Sigmoid colon (tissue), 7 donors: ENCODE data around the gene JAG2. TPM values are rescaled to one million over a fixed set of nuclear protein-coding genes. Genes with fewer than 3 reads are reported as not detected.

Experiments
- DNase-seq: peaks from one replicate; pipeline ENCODE4 v3.0.0-alpha.2; 2019
- H3K27ac ChIP-seq, 4 donors: fragments of 200-600 bp; sonication (generic); one replicate each; pipeline ENCODE4 v1.5.1; 2016 to 2019; ENCODE audit warnings: mild to moderate bottlenecking in 1 of 4
- H3K27me3 ChIP-seq, 3 donors: fragments of 200-600 bp; sonication (generic); one replicate each; pipeline ENCODE4 v1.5.1; 2019; ENCODE audit warnings: mild to moderate bottlenecking in 1 of 3
- H3K36me3 ChIP-seq, 4 donors: fragments of 200-600 bp; sonication (generic); one replicate each; pipeline ENCODE4 v1.5.1; 2016 to 2019
- H3K4me1 ChIP-seq, 4 donors: fragments of 200-600 bp; sonication (generic); one replicate each; pipeline ENCODE4 v1.5.1; 2017 to 2019
- H3K4me3 ChIP-seq, 4 donors: fragments of 200-600 bp; sonication (generic); one replicate each; pipeline ENCODE4 v1.5.1; 2017 to 2019; ENCODE audit warnings: mild to moderate bottlenecking in 2 of 4, moderate library complexity in 1 of 4
- H3K9me3 ChIP-seq, 4 donors: fragments of 200-600 bp in 3 of 4; sonication (generic) in 3 of 4; one replicate each; pipeline versions ENCODE4 v1.5.1 to v1.6.1; 2013 to 2019
- EP300 ChIP-seq, 4 donors: sonication (generic); formaldehyde crosslinking; IDR thresholded peaks; one replicate each; pipeline ENCODE4 v1.6.1; 2017; ENCODE audit warnings: antibody characterized with exemption in 4 of 4
- POLR2A ChIP-seq, 2 donors: fragments of 450-650 bp; IDR thresholded peaks; one replicate each; pipeline ENCODE4 v1.6.1; 2016; ENCODE audit warnings: antibody characterized with exemption in 2 of 2, mild to moderate bottlenecking in 2 of 2, moderate library complexity in 2 of 2
- POLR2AphosphoS5 ChIP-seq, 4 donors: sonication (generic); formaldehyde crosslinking; IDR thresholded peaks; one replicate each; pipeline ENCODE4 v1.6.1; 2017; ENCODE audit warnings: antibody characterized with exemption in 4 of 4
- WGBS, 2 donors: extraction: QIAGEN DNeasy Blood & Tissue Kit; methylation state at CpG; one replicate each; pipeline ENCODE4 v1.1.7; 2013; 5-methylcytosine and 5-hydroxymethylcytosine counted together
- intact Hi-C: fragments of 100-400 bp; cut with DNase I; formaldehyde crosslinking; loops from one replicate; pipeline ENCODE4 v1.15.1; 2023
- polyA plus RNA-seq, 3 donors: library from polyadenylated mRNA; stranded (reverse); fragments of 200-250 nt; gene quantifications; one replicate each; pipeline ENCODE4 v1.2.3, GENCODE V29; 2013
- total RNA-seq, 4 donors: library from RNA; depleted of rRNA; stranded (reverse); fragments of >200 nt; gene quantifications; one replicate each; pipeline ENCODE4 v1.1.0, GENCODE V29; 2016
- TF ChIP-seq, protein P1 (sequence below), 4 experiments: fragments of 450-650 bp in 3 of 4; fragments of 200-600 bp in 1 of 4; IDR thresholded peaks; one replicate each; pipeline ENCODE4 v1.5.1; 2016 to 2019; ENCODE audit warnings: antibody characterized with exemption in 4 of 4, mild to moderate bottlenecking in 3 of 4, moderate library complexity in 2 of 4
- donor health status: healthy with polysubstance abuse.
- donor health status: Bipolar disorder and iron deficiency.
- donor health status: healthy.

Gene JAG2
- total and polyA plus RNA-seq, 7 donors = 0.60 to 12.3 (median 3.2) TPM

DNA sequence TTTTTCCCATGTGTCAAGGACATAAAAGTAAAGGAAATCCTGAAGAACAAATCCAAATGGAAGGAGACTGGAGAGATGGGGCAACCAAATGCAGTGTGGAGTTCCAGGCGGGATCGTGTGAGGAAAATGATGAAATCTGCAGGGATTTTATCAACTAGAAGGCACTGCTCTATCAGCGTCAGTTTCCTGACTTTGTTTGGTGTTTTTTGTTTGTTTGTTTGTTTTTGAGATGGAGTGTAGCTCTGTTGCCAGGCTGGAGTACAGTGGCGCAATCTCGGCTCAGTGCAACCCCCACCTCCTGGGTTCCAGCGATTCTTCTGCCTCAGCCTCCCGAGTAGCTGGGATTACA lies 60.1 kb downstream of the JAG2 start:
- 83 to 84% methylated on average over 7 of the region's 7 CpGs for WGBS, 2 donors
- no peak overlapping the region for H3K4me3 ChIP-seq
- no peaks in the 10 kb centered on the region for H3K36me3 ChIP-seq
- H3K27me3 ChIP-seq = peaks cover 0 to 20% (median 0%) of the 10 kb centered on the region in 3 donors
- no peaks in the 10 kb centered on the region for H3K4me1 ChIP-seq
- intact Hi-C loops = no loop called here
- H3K9me3 ChIP-seq = no peaks in the 10 kb centered on the region
- TF ChIP-seq POLR2AphosphoS5 (IDR thresholded peaks at IDR 0.05) (no peak), EP300 (IDR thresholded peaks at IDR 0.05) (no peak), POLR2A (IDR thresholded peaks at IDR 0.05) (no peak)
- TF ChIP-seq, protein P1, sequence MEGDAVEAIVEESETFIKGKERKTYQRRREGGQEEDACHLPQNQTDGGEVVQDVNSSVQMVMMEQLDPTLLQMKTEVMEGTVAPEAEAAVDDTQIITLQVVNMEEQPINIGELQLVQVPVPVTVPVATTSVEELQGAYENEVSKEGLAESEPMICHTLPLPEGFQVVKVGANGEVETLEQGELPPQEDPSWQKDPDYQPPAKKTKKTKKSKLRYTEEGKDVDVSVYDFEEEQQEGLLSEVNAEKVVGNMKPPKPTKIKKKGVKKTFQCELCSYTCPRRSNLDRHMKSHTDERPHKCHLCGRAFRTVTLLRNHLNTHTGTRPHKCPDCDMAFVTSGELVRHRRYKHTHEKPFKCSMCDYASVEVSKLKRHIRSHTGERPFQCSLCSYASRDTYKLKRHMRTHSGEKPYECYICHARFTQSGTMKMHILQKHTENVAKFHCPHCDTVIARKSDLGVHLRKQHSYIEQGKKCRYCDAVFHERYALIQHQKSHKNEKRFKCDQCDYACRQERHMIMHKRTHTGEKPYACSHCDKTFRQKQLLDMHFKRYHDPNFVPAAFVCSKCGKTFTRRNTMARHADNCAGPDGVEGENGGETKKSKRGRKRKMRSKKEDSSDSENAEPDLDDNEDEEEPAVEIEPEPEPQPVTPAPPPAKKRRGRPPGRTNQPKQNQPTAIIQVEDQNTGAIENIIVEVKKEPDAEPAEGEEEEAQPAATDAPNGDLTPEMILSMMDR (IDR thresholded peaks at IDR 0.05) = no peak
- H3K27ac ChIP-seq = no peak overlapping the region
- no peak for DNase-seq

DNA sequence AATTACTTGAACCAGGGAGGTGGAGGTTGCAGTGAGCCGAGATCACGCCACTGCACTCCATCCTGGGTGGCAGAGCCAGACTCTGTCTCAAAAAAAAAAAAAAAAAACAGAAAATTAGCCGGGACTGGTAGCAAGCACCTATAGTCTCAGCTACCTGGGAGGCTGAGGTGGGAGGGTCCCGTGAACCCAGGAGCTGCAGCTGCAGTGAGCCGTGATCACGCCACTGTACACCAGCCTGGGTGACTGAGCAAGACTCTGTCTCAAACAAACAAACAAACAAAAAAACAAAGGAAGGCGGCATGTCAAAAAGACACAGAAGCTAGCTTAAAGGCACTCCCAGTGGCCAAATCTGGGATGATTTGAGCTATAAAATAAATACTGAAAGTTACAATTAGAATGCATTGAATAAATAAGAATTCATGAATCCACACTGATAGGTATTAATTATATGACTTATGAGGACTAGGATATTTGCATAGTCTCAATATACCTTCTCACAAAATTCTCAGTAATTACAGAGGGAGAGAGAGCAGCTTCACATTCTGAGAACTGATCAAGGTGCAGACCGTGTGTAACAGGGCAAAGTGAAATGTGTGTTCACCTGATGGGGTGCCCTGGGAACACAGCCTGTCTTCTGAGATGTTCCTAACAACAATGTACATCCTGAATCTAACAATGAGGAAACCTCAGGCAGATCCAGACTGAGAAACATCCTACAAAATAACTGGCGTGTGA lies 60.6 kb downstream of the JAG2 start:
- Histone ChIP-seq H3K27me3 (peaks cover 0 to 20% (median 0%) of the 10 kb centered on the region in 3 donors), H3K9me3 (no peaks in the 10 kb centered on the region), H3K4me3 (no peak overlapping the region), H3K27ac (no peak overlapping the region), H3K4me1 (no peaks in the 10 kb centered on the region), H3K36me3 (no peaks in the 10 kb centered on the region)
- TF ChIP-seq, protein P1 (IDR thresholded peaks at IDR 0.05) = no peak
- TF ChIP-seq POLR2A (IDR thresholded peaks at IDR 0.05) (no peak), EP300 (IDR thresholded peaks at IDR 0.05) (no peak), POLR2AphosphoS5 (IDR thresholded peaks at IDR 0.05) (no peak)
- WGBS, 2 donors = 45 to 69% methylated on average over 9 of the region's 9 CpGs
- peak; percentile 38 for DNase-seq
- intact Hi-C loops = no loop called here

DNA sequence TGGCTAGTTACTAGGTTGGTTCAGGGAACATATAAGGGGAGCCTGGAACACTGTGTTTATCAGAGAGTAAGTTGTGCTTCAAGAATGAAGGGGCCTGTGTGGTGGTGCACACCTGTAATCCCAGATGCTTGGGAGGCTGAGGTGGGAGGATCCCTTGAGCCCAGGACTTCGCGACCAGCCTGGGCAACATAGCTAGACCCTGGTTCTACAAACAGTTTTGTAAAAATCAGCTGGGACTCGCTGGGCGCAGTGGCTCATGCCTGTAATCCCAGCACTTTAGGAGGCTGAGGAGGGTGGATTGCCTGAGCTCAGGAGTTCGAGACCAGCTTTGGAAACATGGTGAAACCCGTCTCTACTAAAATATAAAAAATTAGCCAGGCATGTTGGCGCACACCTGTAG lies 61.2 kb downstream of the JAG2 start:
- H3K27me3 ChIP-seq = peaks cover 0 to 20% (median 0%) of the 10 kb centered on the region in 3 donors
- no peak overlapping the region for H3K27ac ChIP-seq

DNA sequence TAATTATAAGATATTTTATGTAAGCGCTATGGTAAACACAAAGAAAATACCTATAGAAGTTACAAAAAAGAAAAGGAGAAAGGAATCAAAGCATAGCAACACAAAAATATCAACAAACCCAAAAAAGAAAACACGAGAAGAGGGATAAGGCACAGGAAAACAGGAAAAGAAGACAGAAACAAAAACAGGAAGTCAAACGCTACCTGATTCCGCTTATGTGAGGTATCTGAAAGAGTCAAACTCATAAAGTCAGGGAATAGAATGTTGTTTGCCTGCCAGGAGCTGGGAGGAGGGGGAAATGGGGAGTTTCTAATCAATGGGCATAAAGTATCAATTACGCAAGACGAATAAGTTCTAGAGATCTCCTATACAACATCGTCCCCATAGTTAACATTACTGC lies 63.4 kb downstream of the JAG2 start:
- H3K27me3 ChIP-seq = peaks cover 0 to 20% (median 0%) of the 10 kb centered on the region in 3 donors
- no peaks in the 10 kb centered on the region for H3K36me3 ChIP-seq
- TF ChIP-seq POLR2AphosphoS5 (IDR thresholded peaks at IDR 0.05) (no peak), POLR2A (IDR thresholded peaks at IDR 0.05) (no peak), EP300 (IDR thresholded peaks at IDR 0.05) (no peak)
- TF ChIP-seq, protein P1 (IDR thresholded peaks at IDR 0.05) = no peak
- intact Hi-C loops = no loop called here
- no peak overlapping the region for H3K27ac ChIP-seq
- H3K4me1 ChIP-seq = no peaks in the 10 kb centered on the region
- H3K4me3 ChIP-seq = no peak overlapping the region
- WGBS, 2 donors = 27 to 57% methylated on average over 7 of the region's 7 CpGs
- DNase-seq = no peak
- H3K9me3 ChIP-seq = no peaks in the 10 kb centered on the region

More for the DNA sequence above, 61.2 kb downstream of the JAG2 start:
- TF ChIP-seq, protein P1 (IDR thresholded peaks at IDR 0.05) = no peak
- intact Hi-C loops = no loop called here
- Histone ChIP-seq H3K36me3 (no peaks in the 10 kb centered on the region), H3K4me1 (no peaks in the 10 kb centered on the region), H3K4me3 (no peak overlapping the region), H3K9me3 (no peaks in the 10 kb centered on the region)
- 94% methylated on average over 7 of the region's 7 CpGs for WGBS, 2 donors
- no peak for DNase-seq

DNA sequence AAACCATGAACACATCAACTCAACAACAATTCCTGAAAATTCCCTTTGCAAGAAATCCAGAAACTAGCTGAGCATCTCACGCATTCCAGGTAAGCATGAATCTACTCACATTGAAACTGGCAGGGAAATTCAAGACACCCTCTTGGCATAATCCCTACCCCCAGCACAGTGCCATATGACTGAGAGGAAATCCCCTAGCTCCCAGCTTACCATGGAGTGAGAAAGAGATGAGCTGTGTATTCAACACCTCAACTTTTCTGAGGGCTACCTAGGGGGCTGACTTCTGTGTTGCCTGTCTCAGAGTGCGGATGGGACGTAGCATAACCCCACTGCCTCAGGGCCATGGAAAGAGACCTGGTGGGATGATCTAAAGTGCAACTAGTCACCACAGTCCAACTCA lies 65.7 kb downstream of the JAG2 start:
- Histone ChIP-seq H3K9me3 (peaks cover 0 to 3% (median 0%) of the 10 kb centered on the region in 4 donors), H3K4me1 (no peaks in the 10 kb centered on the region), H3K36me3 (no peaks in the 10 kb centered on the region), H3K27me3 (peaks cover 0 to 20% (median 0%) of the 10 kb centered on the region in 3 donors), H3K27ac (no peak overlapping the region), H3K4me3 (no peak overlapping the region)
- WGBS, 2 donors = 90 to 96% methylated on average over 3 of the region's 3 CpGs
- intact Hi-C loops = no loop called here
- no peak for TF ChIP-seq POLR2A (IDR thresholded peaks at IDR 0.05)
- no peak for TF ChIP-seq POLR2AphosphoS5 (IDR thresholded peaks at IDR 0.05)
- no peak for TF ChIP-seq EP300 (IDR thresholded peaks at IDR 0.05)
- TF ChIP-seq, protein P1 (IDR thresholded peaks at IDR 0.05) = no peak
- peak; percentile 3 for DNase-seq
